GM23248 (cell line): Measurements from ENCODE around the gene ATP6V0E2. TPM values are rescaled to one million over a fixed set of nuclear protein-coding genes. Genes with fewer than 3 reads are reported as not detected.

ENCODE experiments used
- DNase-seq: peaks from one replicate; pipeline ENCODE4 v3.0.0-alpha.2; 2015
- H2AFZ ChIP-seq: fragments of 200-600 bp; sonication (generic); 2 replicates; pipeline ENCODE4 v1.6.1; 2016; ENCODE audit warnings: antibody characterized with exemption
- H3F3A ChIP-seq: fragments of 200-600 bp; sonication (generic); 2 replicates; pipeline ENCODE4 v1.6.1; 2016; ENCODE audit warnings: mild to moderate bottlenecking, antibody characterized with exemption, mixed run types; ENCODE audit not compliant: insufficient read depth
- H3K27ac ChIP-seq: fragments of 200-600 bp; sonication (generic); 2 replicates; pipeline ENCODE4 v1.5.1; 2016; ENCODE audit warnings: mild to moderate bottlenecking
- H3K27me3 ChIP-seq: fragments of 200-600 bp; sonication (generic); replicated peaks from 2 replicates; pipeline ENCODE4 v1.6.1; 2016; ENCODE audit warnings: mild to moderate bottlenecking; ENCODE audit not compliant: insufficient read depth
- H3K36me3 ChIP-seq: fragments of 200-600 bp; sonication (generic); 2 replicates; pipeline ENCODE4 v1.6.1; 2016; ENCODE audit warnings: low read depth, mild to moderate bottlenecking
- H3K4me1 ChIP-seq: fragments of 200-600 bp; sonication (generic); 2 replicates; pipeline ENCODE4 v1.6.1; 2016; ENCODE audit warnings: mild to moderate bottlenecking; ENCODE audit not compliant: insufficient read depth
- H3K4me2 ChIP-seq: fragments of 200-600 bp; sonication (generic); one replicate; pipeline ENCODE4 v1.6.1; 2016; ENCODE audit warnings: mild to moderate bottlenecking; ENCODE audit not compliant: unreplicated experiment
- H3K4me3 ChIP-seq: fragments of 200-600 bp; sonication (generic); 2 replicates; pipeline ENCODE4 v1.5.1; 2016; ENCODE audit warnings: mild to moderate bottlenecking
- H3K79me2 ChIP-seq: fragments of 200-600 bp; sonication (generic); 2 replicates; pipeline ENCODE4 v1.6.1; 2016; ENCODE audit warnings: mild to moderate bottlenecking; ENCODE audit not compliant: insufficient read depth
- H3K9ac ChIP-seq: fragments of 200-600 bp; sonication (generic); 2 replicates; pipeline ENCODE4 v1.6.1; 2016; ENCODE audit warnings: mild to moderate bottlenecking
- H3K9me2 ChIP-seq: fragments of 200-600 bp; sonication (generic); 2 replicates; pipeline ENCODE4 v1.6.1; 2016; ENCODE audit warnings: mixed run types, mild to moderate bottlenecking, moderate library complexity; ENCODE audit not compliant: insufficient read depth
- H3K9me3 ChIP-seq: fragments of 200-600 bp; sonication (generic); one replicate; pipeline ENCODE4 v1.6.1; 2017; ENCODE audit warnings: low read depth
- H4K20me1 ChIP-seq: fragments of 200-600 bp; sonication (generic); 2 replicates; pipeline ENCODE4 v1.6.0; 2016; ENCODE audit not compliant: insufficient read depth
- EZH2 ChIP-seq: fragments of 200-600 bp; sonication (generic); IDR thresholded peaks from 2 replicates; pipeline ENCODE4 v1.6.1; 2018; ENCODE audit warnings: antibody characterized with exemption, mild to moderate bottlenecking; ENCODE audit not compliant: insufficient read depth, poor library complexity, severe bottlenecking
- EZH2phosphoT487 ChIP-seq: fragments of 200-600 bp; sonication (generic); IDR thresholded peaks from 2 replicates; pipeline ENCODE4 v1.6.1; 2018; ENCODE audit warnings: antibody characterized with exemption, moderate library complexity, mild to moderate bottlenecking, low read depth; ENCODE audit not compliant: insufficient read depth
- WGBS, 2 experiments: methylation state at CpG; one replicate each; pipeline ENCODE4 v1.1.6; 2015 to 2017; ENCODE audit warnings: low lambda C conversion rate in 2 of 2, low coverage in 1 of 2; ENCODE audit errors: missing lambda C conversion rate in 2 of 2; 5-methylcytosine and 5-hydroxymethylcytosine counted together
- in situ Hi-C: fragments of 300-500 bp; cut with MboI; formaldehyde crosslinking; loops from 2 replicates; pipeline ENCODE4 v1.15.0; 2020
- polyA plus RNA-seq: library from polyadenylated mRNA; unstranded; fragments of >200 nt; fragmentation: Nextera tagmentation; extraction: Ambion mirVana; gene quantifications from 2 replicates; pipeline ENCODE4 v1.2.1, GENCODE V29; 2016
- total RNA-seq: library from RNA; depleted of rRNA; stranded (reverse); fragments of >200 nt; shearing (Covaris generic); gene quantifications from 2 replicates; pipeline ENCODE4 v1.2.3, GENCODE V29; 2014

ATP6V0E2 gene
- total and polyA plus RNA-seq, 2 experiments from 2014 or later: 6.9 to 7.7 TPM

GRCh38 chr7:149838992-149839408, 34.8 kb upstream of the ATP6V0E2 start:
- Histone ChIP-seq H3K36me3 (no peaks in the 10 kb centered on the region), H4K20me1 (no peaks in the 10 kb centered on the region), H3K27me3 (no peaks in the 10 kb centered on the region), H3K4me1 (no peaks in the 10 kb centered on the region), H3K79me2 (peaks cover 17% of the 10 kb centered on the region), H3K4me2 (peak overlapping the region; percentile 87), H3K9me2 (no peaks in the 10 kb centered on the region), H3K9ac (peak overlapping the region; percentile 83), H2AFZ (peak overlapping the region; percentile 87), H3K9me3 (no peaks in the 10 kb centered on the region), H3K27ac (peak overlapping the region; percentile 38), H3K4me3 (peak overlapping the region; percentile 95), H3F3A (no peaks in the 10 kb centered on the region)
- peak; percentile 68 for DNase-seq
- TF ChIP-seq EZH2phosphoT487 (no peak), EZH2 (no peak)
- 11% methylated on average over 6 of the region's 6 CpGs for WGBS, 2 experiments
- in situ Hi-C loops: no loop called here

GRCh38 chr7:149839933-149840332, 33.8 kb upstream of the ATP6V0E2 start:
- Histone ChIP-seq H3K9me2 (no peaks in the 10 kb centered on the region), H3K36me3 (no peaks in the 10 kb centered on the region), H3K4me3 (no peak overlapping the region), H3K4me1 (no peaks in the 10 kb centered on the region), H3K9ac (no peak overlapping the region), H3K27me3 (no peaks in the 10 kb centered on the region), H3K4me2 (no peak overlapping the region), H4K20me1 (no peaks in the 10 kb centered on the region), H3K9me3 (no peaks in the 10 kb centered on the region), H2AFZ (no peak overlapping the region), H3F3A (no peaks in the 10 kb centered on the region), H3K27ac (no peak overlapping the region), H3K79me2 (peaks cover 17% of the 10 kb centered on the region)
- in situ Hi-C loops: no loop called here
- no peak for TF ChIP-seq EZH2
- TF ChIP-seq EZH2phosphoT487: no peak
- 97 to 99% methylated on average over 5 of the region's 5 CpGs for WGBS, 2 experiments
- DNase-seq: no peak

- H2AFZ ChIP-seq: no peak overlapping the region
- H3K9ac ChIP-seq: no peak overlapping the region
- H4K20me1 ChIP-seq: no peaks in the 10 kb centered on the region
- H3K27ac ChIP-seq: no peak overlapping the region
- no peak overlapping the region for H3K4me3 ChIP-seq
- H3K27me3 ChIP-seq: no peaks in the 10 kb centered on the region
- H3K9me3 ChIP-seq: no peaks in the 10 kb centered on the region
- H3F3A ChIP-seq: no peaks in the 10 kb centered on the region
- no peaks in the 10 kb centered on the region for H3K4me1 ChIP-seq
- WGBS, 2 experiments: 82 to 85% methylated on average over 9 of the region's 9 CpGs
- TF ChIP-seq EZH2: no peak
- no peak for TF ChIP-seq EZH2phosphoT487
- no peak overlapping the region for H3K4me2 ChIP-seq
- no peak for DNase-seq
- no peaks in the 10 kb centered on the region for H3K9me2 ChIP-seq
- peaks cover 5% of the 10 kb centered on the region; the same call in 1 of the 2 replicates for H3K36me3 ChIP-seq
- peaks cover 17% of the 10 kb centered on the region for H3K79me2 ChIP-seq
- in situ Hi-C loops: no loop called here
Measured at GRCh38 chr7:149843566-149843965, 30.2 kb upstream of the ATP6V0E2 start.

DNA sequence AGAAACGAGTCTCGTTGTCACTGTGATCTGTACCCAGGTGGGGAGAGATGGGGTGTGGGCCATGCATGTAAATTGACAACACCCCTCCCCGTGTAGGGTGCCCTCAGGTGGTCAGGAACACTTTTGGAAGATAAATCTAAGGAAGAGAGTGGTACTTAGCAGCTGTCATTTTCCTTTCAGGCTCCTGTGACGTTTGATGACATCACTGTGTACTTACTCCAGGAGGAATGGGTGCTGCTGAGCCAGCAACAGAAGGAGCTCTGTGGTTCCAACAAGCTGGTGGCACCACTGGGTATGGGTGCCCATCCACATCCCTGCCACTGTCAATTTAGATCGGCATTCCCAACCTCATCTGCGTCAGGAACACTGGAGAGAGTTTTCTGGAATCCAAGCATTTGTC, 29.3 kb upstream of the ATP6V0E2 start:
- H3K36me3 ChIP-seq: peaks cover 8% of the 10 kb centered on the region; the same call in 1 of the 2 replicates
- no peaks in the 10 kb centered on the region for H3K9me2 ChIP-seq
- H2AFZ ChIP-seq: no peak overlapping the region
- DNase-seq: no peak
- no peak overlapping the region for H3K27ac ChIP-seq
- WGBS, 2 experiments: 52 to 59% methylated on average over 6 of the region's 6 CpGs
- H3K79me2 ChIP-seq: peaks cover 9% of the 10 kb centered on the region
- in situ Hi-C loops: no loop called here
- H3K9me3 ChIP-seq: no peaks in the 10 kb centered on the region
- H3K4me1 ChIP-seq: no peaks in the 10 kb centered on the region
- no peak overlapping the region for H3K4me3 ChIP-seq
- H3K4me2 ChIP-seq: no peak overlapping the region
- no peak overlapping the region for H3K9ac ChIP-seq
- H4K20me1 ChIP-seq: no peaks in the 10 kb centered on the region
- TF ChIP-seq EZH2phosphoT487 (no peak), EZH2 (no peak)
- H3F3A ChIP-seq: no peaks in the 10 kb centered on the region
- no peaks in the 10 kb centered on the region for H3K27me3 ChIP-seq
